Pancreas (tissue), 10 donors: ENCODE measurements around the gene ARID5B. TPM values are rescaled to one million over a fixed set of nuclear protein-coding genes. Genes with fewer than 3 reads are reported as not detected.
A peak's percentile ranks its signal among the peaks of the same experiment; 100 is the strongest.

Experiments
- ATAC-seq, 4 donors: fragments of 200-7000 bp; cut with Tn5 transposase; one replicate each; pipeline versions ENCODE4 v1.8.0 to v1.9.1; 2020; ENCODE audit warnings: mild to moderate bottlenecking in 4 of 4, moderate library complexity in 4 of 4
- DNase-seq, 6 donors: peaks; one replicate each; pipeline ENCODE4 v3.0.0-alpha.2; 2020
- FAIRE-seq: peaks from 2 replicates; lab custom pipeline; 2012; peaks lifted over from hg19 to GRCh38; lab: Jason Lieb, UNC
- H3K27ac ChIP-seq, 4 donors: fragments of 200-600 bp; sonication (generic); 1 replicate in 3 of 4; 2 replicates in 1 of 4; pipeline versions ENCODE4 v1.5.0 to v1.8.0; 2020
- H3K27me3 ChIP-seq, 4 donors: fragments of 200-600 bp; one replicate each; pipeline ENCODE4 v1.8.0; 2021
- H3K36me3 ChIP-seq, 3 donors: fragments of 200-600 bp; sonication (generic) in 1 of 3; one replicate each; pipeline versions ENCODE4 v1.5.0 to v1.8.0; 2020 to 2021
- H3K4me1 ChIP-seq, 3 donors: fragments of 200-600 bp; one replicate each; pipeline ENCODE4 v1.8.0; 2021
- H3K4me3 ChIP-seq, 4 donors: fragments of 200-600 bp; sonication (generic) in 2 of 4; one replicate each; pipeline versions ENCODE4 v1.5.0 to v1.8.0; 2020 to 2021
- H3K9me3 ChIP-seq, 4 donors: fragments of 200-600 bp; one replicate each; pipeline ENCODE4 v1.8.0; 2021
- WGBS, 2 donors: extraction: QIAGEN DNeasy Blood & Tissue Kit; methylation state at CpG; one replicate each; pipeline ENCODE4 v1.1.7; 2013; 5-methylcytosine and 5-hydroxymethylcytosine counted together
- intact Hi-C, 3 donors: fragments of 100-400 bp; cut with DNase I; formaldehyde crosslinking; loops; one replicate each; pipeline versions ENCODE4 v1.11.1 to v1.14.2; 2022
- polyA plus RNA-seq, 2 donors: library from polyadenylated mRNA; stranded (reverse); fragments of 200-250 nt; gene quantifications; one replicate each; pipeline ENCODE4 v1.2.3, GENCODE V29; 2013
- total RNA-seq, 6 donors: library from RNA; stranded (reverse); fragmentation: NEBNext Ultra II Directional in 4 of 6; extraction: Animal tissue kit (Norgen Biotek cat#: 25700) in 4 of 6; gene quantifications; one replicate each; pipeline versions ENCODE4 v1.2.1 to v1.2.4, GENCODE V29; 2021 to 2023
- TF ChIP-seq, protein P1 (sequence below), 4 donors: fragments of 200-600 bp; sonication (generic) in 3 of 4; IDR thresholded peaks; one replicate each; pipeline versions ENCODE4 v1.5.0 to v1.8.0; 2021; ENCODE audit warnings: antibody characterized with exemption in 4 of 4
- donor health status: healthy with polysubstance abuse.
- donor health status: DM: no; HTN: no; CAD: no; lungs with moderate emphysema.
- donor health status: DM: no; HTN: no; CAD: no.
- donor health status: control.
- donor health status: control.
- donor health status: Bipolar disorder and iron deficiency.
- donor health status: DM: yes; HTN: yes; CAD: no.
- donor health status: DM: no; HTN: no; CAD: no.
- donor health status: DM: no; HTN: no; CAD: no.
- donor health status: DM: yes; HTN: yes; CAD: no.

ARID5B gene
- total and polyA plus RNA-seq, 8 donors = 2.6 to 13.0 (median 5.0) TPM

DNA sequence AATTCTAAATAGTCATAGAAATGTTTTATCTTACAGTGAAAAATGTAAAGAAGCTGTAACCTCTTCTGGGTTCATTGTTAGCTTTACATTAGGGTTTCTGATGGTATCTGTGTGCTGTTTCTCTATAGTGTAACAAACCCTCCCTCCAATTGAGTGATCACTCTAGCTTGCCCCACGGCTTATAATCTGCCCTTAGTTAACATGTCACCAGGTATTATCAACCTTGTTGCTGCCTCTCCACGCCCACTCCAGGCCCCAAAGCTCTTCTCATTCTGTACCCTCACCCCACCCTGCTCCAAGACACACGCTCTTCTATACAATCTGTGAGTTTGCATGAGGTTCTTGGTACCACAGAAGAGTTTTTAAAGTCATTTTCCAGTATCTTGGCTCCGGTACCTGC is 139.4 kb downstream of the ARID5B start:
- no peaks in the 10 kb centered on the region for H3K9me3 ChIP-seq
- no peaks in the 10 kb centered on the region for H3K27me3 ChIP-seq
- H3K4me1 ChIP-seq = peaks cover 8 to 19% (median 18%) of the 10 kb centered on the region in 3 donors
- ATAC-seq = no peak
- TF ChIP-seq, protein P1, sequence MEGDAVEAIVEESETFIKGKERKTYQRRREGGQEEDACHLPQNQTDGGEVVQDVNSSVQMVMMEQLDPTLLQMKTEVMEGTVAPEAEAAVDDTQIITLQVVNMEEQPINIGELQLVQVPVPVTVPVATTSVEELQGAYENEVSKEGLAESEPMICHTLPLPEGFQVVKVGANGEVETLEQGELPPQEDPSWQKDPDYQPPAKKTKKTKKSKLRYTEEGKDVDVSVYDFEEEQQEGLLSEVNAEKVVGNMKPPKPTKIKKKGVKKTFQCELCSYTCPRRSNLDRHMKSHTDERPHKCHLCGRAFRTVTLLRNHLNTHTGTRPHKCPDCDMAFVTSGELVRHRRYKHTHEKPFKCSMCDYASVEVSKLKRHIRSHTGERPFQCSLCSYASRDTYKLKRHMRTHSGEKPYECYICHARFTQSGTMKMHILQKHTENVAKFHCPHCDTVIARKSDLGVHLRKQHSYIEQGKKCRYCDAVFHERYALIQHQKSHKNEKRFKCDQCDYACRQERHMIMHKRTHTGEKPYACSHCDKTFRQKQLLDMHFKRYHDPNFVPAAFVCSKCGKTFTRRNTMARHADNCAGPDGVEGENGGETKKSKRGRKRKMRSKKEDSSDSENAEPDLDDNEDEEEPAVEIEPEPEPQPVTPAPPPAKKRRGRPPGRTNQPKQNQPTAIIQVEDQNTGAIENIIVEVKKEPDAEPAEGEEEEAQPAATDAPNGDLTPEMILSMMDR (IDR thresholded peaks at IDR 0.05) = no peak
- DNase-seq = no peak
- H3K36me3 ChIP-seq = no peaks in the 10 kb centered on the region
- no peak overlapping the region for H3K4me3 ChIP-seq
- no peak for FAIRE-seq
- intact Hi-C loops = no loop called here
- WGBS, 2 donors = 62 to 72% methylated on average over 4 of the region's 4 CpGs
- no peak overlapping the region for H3K27ac ChIP-seq

DNA sequence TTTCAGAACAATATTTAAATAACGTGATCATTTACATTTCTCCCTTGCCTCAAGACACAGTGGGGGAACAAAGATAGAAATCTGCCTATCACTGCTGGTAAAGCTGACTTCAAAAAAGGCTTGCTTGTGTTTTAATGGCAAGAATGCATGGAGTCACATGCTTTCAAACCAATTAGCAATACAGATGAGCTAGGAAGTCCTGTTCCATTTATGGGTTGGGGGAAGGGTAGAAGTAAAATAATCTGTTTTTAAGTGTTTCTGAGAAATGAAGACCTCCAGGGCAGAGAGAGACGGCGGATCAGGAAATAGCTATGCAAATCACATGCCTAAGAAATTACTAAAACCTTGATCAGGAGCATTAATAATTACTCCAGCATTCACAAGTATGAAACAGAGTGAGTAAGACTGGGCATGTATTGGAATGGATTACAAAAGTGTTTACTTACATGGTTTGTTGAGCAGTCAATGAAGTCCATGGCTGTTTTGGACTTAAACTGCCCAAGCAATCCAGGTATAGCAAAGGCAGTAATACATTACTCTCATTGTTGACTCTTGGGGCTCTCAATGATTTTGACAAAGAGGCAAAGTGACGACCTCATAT is 142.0 kb downstream of the ARID5B start:
- DNase-seq = no peak

DNA sequence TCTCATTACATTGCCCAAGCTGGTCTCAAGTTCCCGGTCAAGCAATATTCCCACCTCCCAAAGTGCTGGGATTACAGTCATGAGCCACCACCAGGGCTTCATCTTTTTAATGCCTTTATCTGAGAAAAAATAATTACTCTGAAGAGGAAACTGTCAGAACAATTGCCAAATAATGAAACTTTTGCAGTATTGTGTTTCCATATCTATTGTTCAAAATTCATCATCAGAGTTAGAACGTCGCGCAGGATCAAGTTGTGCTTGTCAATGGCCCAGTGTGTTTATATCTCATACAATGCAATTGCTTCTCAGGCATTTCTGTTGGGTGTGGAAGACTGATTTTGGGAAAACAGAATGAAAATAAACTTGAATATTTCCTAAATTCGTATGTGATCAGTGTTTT is 143.1 kb downstream of the ARID5B start:
- Histone ChIP-seq H3K36me3 (no peaks in the 10 kb centered on the region), H3K27me3 (no peaks in the 10 kb centered on the region), H3K27ac (no peak overlapping the region), H3K4me1 (peaks cover 0 to 7% (median 6%) of the 10 kb centered on the region in 3 donors), H3K9me3 (no peaks in the 10 kb centered on the region), H3K4me3 (no peak overlapping the region)
- no peak for ATAC-seq
- 90 to 94% methylated on average over 5 of the region's 5 CpGs for WGBS, 2 donors
- FAIRE-seq = no peak
- intact Hi-C loops = no loop called here
- DNase-seq = no peak
- TF ChIP-seq, protein P1 (IDR thresholded peaks at IDR 0.05) = no peak

More for the DNA sequence above, 142.0 kb downstream of the ARID5B start:
- H3K27me3 ChIP-seq = no peaks in the 10 kb centered on the region
- no peaks in the 10 kb centered on the region for H3K9me3 ChIP-seq
- intact Hi-C loops = no loop called here
- H3K36me3 ChIP-seq = no peaks in the 10 kb centered on the region
- ATAC-seq (no peak), FAIRE-seq (no peak)
- H3K4me1 ChIP-seq = peaks cover 0 to 7% (median 3%) of the 10 kb centered on the region in 3 donors
- TF ChIP-seq, protein P1 (IDR thresholded peaks at IDR 0.05) = no peak
- H3K4me3 ChIP-seq = no peak overlapping the region
- H3K27ac ChIP-seq = no peak overlapping the region
- WGBS, 2 donors = 76% methylated on average over 4 of the region's 4 CpGs

DNA sequence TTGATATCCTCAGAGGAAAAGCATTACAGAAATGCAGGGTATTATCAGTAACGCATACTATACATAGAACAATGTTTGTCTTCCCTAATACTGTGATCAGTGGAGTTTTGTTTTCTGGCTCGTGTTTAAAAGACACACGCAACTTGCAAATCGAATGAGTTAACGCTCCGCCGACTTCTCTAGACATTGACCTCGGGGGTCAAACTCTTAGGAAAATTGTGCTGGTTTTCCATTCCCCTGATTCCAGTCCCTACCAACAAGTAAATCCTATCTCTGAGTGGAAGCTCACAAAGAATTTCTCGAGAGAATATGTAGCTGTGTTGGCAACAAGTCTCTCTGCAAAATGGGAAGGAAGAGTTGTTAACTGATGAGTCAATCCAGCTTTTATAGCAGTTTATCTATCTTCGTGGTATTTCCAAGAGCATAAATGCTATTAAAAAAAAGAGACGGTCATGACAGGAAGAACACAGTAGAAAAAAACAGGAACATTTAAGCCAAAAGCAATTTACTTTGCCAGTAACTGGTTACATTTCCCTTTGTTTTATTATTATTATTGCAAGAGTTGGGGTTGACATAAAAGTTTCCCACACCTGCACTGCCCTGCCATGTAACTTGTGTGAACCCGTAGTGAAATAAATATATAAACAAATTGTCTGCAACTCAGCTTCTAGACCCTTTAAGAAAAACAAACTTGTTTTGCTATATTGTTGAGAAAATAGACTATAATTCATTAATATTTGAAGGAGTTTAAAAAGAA is 144.4 kb downstream of the ARID5B start:
- H3K27me3 ChIP-seq = no peaks in the 10 kb centered on the region
- peak in 2 of 4 donors; percentile 24 to 38 for ATAC-seq
- H3K4me1 ChIP-seq = peaks cover 0 to 7% (median 6%) of the 10 kb centered on the region in 3 donors
- no peak for DNase-seq
- peak overlapping the region in 2 of 4 donors; percentile 6 to 33 for H3K27ac ChIP-seq
- peak; percentile 91 for FAIRE-seq
- H3K9me3 ChIP-seq = no peaks in the 10 kb centered on the region
- H3K36me3 ChIP-seq = no peaks in the 10 kb centered on the region
- TF ChIP-seq, protein P1 (IDR thresholded peaks at IDR 0.05) = no peak
- 53 to 60% methylated on average over 12 of the region's 12 CpGs for WGBS, 2 donors
- H3K4me3 ChIP-seq = no peak overlapping the region
- intact Hi-C loops = no loop called here
